Fibroblast of upper back skin (primary cell): ENCODE measurements around the gene MAML3.

Experiments used
- DNase-seq: peaks from one replicate; pipeline ENCODE4 v3.0.0-alpha.2; 2013

Gene MAML3

GRCh38 chr4:139889901-139890300 lies 264.1 kb downstream of the MAML3 start:
- no peak for DNase-seq

- no peak for DNase-seq
Measured at GRCh38 chr4:139889264-139889663, 264.7 kb downstream of the MAML3 start.

GRCh38 chr4:139887962-139888735 lies 265.8 kb downstream of the MAML3 start:
- DNase-seq, result peak; percentile 39

GRCh38 chr4:139887376-139887802 lies 266.6 kb downstream of the MAML3 start:
- DNase-seq, result no peak

GRCh38 chr4:139886798-139887197 lies 267.2 kb downstream of the MAML3 start:
- no peak for DNase-seq

GRCh38 chr4:139884438-139884837 lies 269.5 kb downstream of the MAML3 start:
- DNase-seq, result no peak

GRCh38 chr4:139880841-139881240 lies 273.1 kb downstream of the MAML3 start:
- no peak for DNase-seq

GRCh38 chr4:139878050-139878449 lies 275.9 kb downstream of the MAML3 start:
- no peak for DNase-seq

GRCh38 chr4:139876337-139876941 lies 277.5 kb downstream of the MAML3 start:
- DNase-seq, result no peak

GRCh38 chr4:139875411-139875825 lies 278.6 kb downstream of the MAML3 start:
- DNase-seq, result no peak

- peak; percentile 78 for DNase-seq
Measured at GRCh38 chr4:139873111-139873860, 280.7 kb downstream of the MAML3 start.

- DNase-seq, result peak; percentile 95
Measured at GRCh38 chr4:139872274-139872673, 281.7 kb downstream of the MAML3 start.

GRCh38 chr4:139869810-139870209 lies 284.2 kb downstream of the MAML3 start:
- DNase-seq, result no peak

- no peak for DNase-seq
Measured at GRCh38 chr4:139866276-139866962, 287.6 kb downstream of the MAML3 start.

GRCh38 chr4:139865537-139865936 lies 288.4 kb downstream of the MAML3 start:
- no peak for DNase-seq

GRCh38 chr4:139863531-139863930 lies 290.5 kb downstream of the MAML3 start:
- no peak for DNase-seq

- DNase-seq, result no peak
Measured at GRCh38 chr4:139861471-139861870, 292.5 kb downstream of the MAML3 start.

- no peak for DNase-seq
Measured at GRCh38 chr4:139860435-139861024, 293.5 kb downstream of the MAML3 start.

GRCh38 chr4:139859876-139860275 lies 294.1 kb downstream of the MAML3 start:
- DNase-seq, result no peak

- no peak for DNase-seq
Measured at GRCh38 chr4:139858436-139859205, 295.4 kb downstream of the MAML3 start.

GRCh38 chr4:139857977-139858376 lies 296.0 kb downstream of the MAML3 start:
- DNase-seq, result no peak

GRCh38 chr4:139857021-139857420 lies 297.0 kb downstream of the MAML3 start:
- DNase-seq, result no peak
